OCI-LY3 (cell line): ENCODE data around the gene SRP14.

ENCODE experiments used
- H2AFZ ChIP-seq: fragments of 200-600, 300-600 bp; shearing (Covaris generic); 2 replicates; pipeline ENCODE4 v1.6.0; 2014; ENCODE audit warnings: antibody characterized with exemption, low read depth, low read length
- H3K27ac ChIP-seq: fragments of 200-600, 300-600 bp; sonication (generic); 2 replicates; pipeline ENCODE4 v1.5.1; 2014; ENCODE audit warnings: mild to moderate bottlenecking, low read length, moderate library complexity, mixed read lengths
- H3K27me3 ChIP-seq: fragments of 200-600, 300-600 bp; sonication (generic); 2 replicates; pipeline ENCODE4 v1.6.1; 2014; ENCODE audit warnings: low read depth, low read length, mixed read lengths
- H3K36me3 ChIP-seq: fragments of 200-600, 300-600 bp; sonication (generic); replicated peaks from 2 replicates; pipeline ENCODE3; 2014; ENCODE audit warnings: low read depth, low read length, mixed read lengths
- H3K4me1 ChIP-seq: fragments of 300-600, 200-600 bp; sonication (generic); 2 replicates; pipeline ENCODE4 v1.6.1; 2014; ENCODE audit warnings: low read length, mixed read lengths
- H3K4me2 ChIP-seq: fragments of 200-600, 300-600 bp; sonication (generic); 2 replicates; pipeline ENCODE4 v1.6.1; 2014; ENCODE audit warnings: low read length, mixed read lengths
- H3K4me3 ChIP-seq: fragments of 300-600, 200-600 bp; sonication (generic); 2 replicates; pipeline ENCODE4 v1.5.1; 2014; ENCODE audit warnings: antibody characterized with exemption, mild to moderate bottlenecking, low read length, moderate library complexity
- H3K79me2 ChIP-seq: fragments of 300-600, 200-600 bp; shearing (Covaris generic); 2 replicates; pipeline ENCODE4 v1.6.1; 2014; ENCODE audit warnings: mild to moderate bottlenecking, low read length, mixed read lengths
- H3K9ac ChIP-seq: fragments of 300-600, 200-600 bp; shearing (Covaris generic); 2 replicates; pipeline ENCODE4 v1.6.0; 2014; ENCODE audit warnings: mild to moderate bottlenecking, low read length, moderate library complexity
- H3K9me3 ChIP-seq: fragments of 200-600, 300-600 bp; shearing (Covaris generic); 2 replicates; pipeline ENCODE4 v1.6.1; 2014; ENCODE audit warnings: low read length, mixed read lengths; ENCODE audit not compliant: insufficient read depth
- H4K20me1 ChIP-seq: fragments of 200-600, 300-600 bp; sonication (generic); 2 replicates; pipeline ENCODE4 v1.6.1; 2016; ENCODE audit warnings: low read length, mixed read lengths; ENCODE audit not compliant: insufficient read depth
- EZH2phosphoT487 ChIP-seq: fragments of 200-600 bp; shearing (Covaris generic); IDR thresholded peaks from 2 replicates; pipeline ENCODE4 v1.6.1; 2018; ENCODE audit warnings: antibody characterized with exemption, mixed run types, low read depth
- TF ChIP-seq, protein P1 (sequence below): fragments of 200-600, 300-600 bp; sonication (generic); IDR thresholded peaks from 2 replicates; pipeline ENCODE4 v1.5.1; 2014; ENCODE audit warnings: antibody characterized with exemption, low read length, low read depth

SRP14 gene

DNA sequence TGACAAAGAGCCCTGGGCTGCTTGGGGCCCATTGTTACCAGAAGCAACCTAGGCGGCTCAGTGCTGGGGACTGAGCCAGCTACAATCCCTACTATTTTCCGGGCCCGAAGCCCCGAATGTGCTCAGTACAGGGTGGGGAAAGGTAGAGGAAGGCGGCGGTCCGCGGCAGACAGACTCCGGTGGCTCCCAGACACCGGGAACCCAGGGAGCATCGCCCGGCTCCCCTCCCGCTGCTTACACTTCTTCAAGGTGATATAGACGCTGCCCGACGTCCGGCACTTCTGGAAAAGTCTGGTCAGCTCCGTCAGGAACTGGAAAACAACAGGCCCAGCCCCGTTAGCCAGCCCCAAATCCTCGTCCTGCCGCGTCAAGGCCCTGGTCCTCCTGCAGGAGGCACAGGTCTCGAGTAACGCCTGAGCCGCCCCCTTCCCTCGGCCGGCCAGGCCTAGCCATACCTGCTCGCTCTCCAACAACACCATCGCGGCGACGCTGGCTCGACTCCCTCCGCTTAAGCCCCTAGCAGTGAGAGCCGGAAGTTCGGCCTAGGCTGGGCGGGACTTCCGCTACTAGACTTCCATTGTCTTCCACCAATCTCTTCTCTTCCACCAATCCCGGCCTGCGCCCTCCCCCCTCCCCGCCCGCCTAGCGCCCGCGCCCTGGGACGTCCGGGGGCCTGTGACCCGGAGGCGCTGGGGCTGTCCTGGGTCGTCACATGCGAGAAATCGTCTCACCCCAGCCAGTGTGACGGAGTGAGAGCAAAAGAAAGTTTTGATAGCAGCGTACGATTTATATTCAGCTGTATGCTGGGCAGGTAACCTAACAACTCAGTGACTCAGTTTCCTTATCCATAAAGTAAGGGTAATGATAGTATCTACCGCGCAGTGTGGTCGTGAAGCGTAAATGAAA is at the start of gene SRP14:
Gene SRP14 (minus strand): TSS at position 544 of the 906 bp plus-strand sequence. CDS start 65 bp downstream, at position 479.
- Histone ChIP-seq H2AFZ (peak within 1 kb of the TSS; percentile 85; the same call in 1 of the 2 replicates), H3K36me3 (peaks cover 33% of the 10 kb centered on the region), H3K4me3 (peak within 1 kb of the TSS; percentile 87), H3K4me1 (peaks cover 16% of the 10 kb centered on the region), H3K27me3 (no peaks in the 10 kb centered on the region), H3K27ac (peak within 1 kb of the TSS; percentile 70), H3K9ac (peak within 1 kb of the TSS; percentile 91), H4K20me1 (peaks cover 7% of the 10 kb centered on the region; the same call in 1 of the 2 replicates), H3K9me3 (no peaks in the 10 kb centered on the region), H3K4me2 (peak within 1 kb of the TSS; percentile 98), H3K79me2 (peaks cover 36% of the 10 kb centered on the region)
- TF ChIP-seq, protein P1, sequence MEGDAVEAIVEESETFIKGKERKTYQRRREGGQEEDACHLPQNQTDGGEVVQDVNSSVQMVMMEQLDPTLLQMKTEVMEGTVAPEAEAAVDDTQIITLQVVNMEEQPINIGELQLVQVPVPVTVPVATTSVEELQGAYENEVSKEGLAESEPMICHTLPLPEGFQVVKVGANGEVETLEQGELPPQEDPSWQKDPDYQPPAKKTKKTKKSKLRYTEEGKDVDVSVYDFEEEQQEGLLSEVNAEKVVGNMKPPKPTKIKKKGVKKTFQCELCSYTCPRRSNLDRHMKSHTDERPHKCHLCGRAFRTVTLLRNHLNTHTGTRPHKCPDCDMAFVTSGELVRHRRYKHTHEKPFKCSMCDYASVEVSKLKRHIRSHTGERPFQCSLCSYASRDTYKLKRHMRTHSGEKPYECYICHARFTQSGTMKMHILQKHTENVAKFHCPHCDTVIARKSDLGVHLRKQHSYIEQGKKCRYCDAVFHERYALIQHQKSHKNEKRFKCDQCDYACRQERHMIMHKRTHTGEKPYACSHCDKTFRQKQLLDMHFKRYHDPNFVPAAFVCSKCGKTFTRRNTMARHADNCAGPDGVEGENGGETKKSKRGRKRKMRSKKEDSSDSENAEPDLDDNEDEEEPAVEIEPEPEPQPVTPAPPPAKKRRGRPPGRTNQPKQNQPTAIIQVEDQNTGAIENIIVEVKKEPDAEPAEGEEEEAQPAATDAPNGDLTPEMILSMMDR = no peak

GRCh38 chr15:40087991-40088928 is 49.3 kb upstream of the SRP14 start:
- Histone ChIP-seq H3K4me2 (no peak overlapping the region), H3K4me1 (no peaks in the 10 kb centered on the region), H3K36me3 (peaks cover 45% of the 10 kb centered on the region), H3K9me3 (no peaks in the 10 kb centered on the region), H2AFZ (no peak overlapping the region), H4K20me1 (peaks cover 34% of the 10 kb centered on the region), H3K4me3 (no peak overlapping the region), H3K79me2 (peaks cover 12% of the 10 kb centered on the region), H3K27me3 (no peaks in the 10 kb centered on the region), H3K27ac (peak overlapping the region; percentile 18), H3K9ac (no peak overlapping the region)
- TF ChIP-seq EZH2phosphoT487 = no peak
- TF ChIP-seq, protein P1 = no peak

- H3K36me3 ChIP-seq = peaks cover 35% of the 10 kb centered on the region
- H4K20me1 ChIP-seq = peaks cover 23% of the 10 kb centered on the region
- peaks cover 1% of the 10 kb centered on the region; the same call in 1 of the 2 replicates for H3K79me2 ChIP-seq
- H3K9me3 ChIP-seq = no peaks in the 10 kb centered on the region
- H3K9ac ChIP-seq = no peak overlapping the region
- H2AFZ ChIP-seq = no peak overlapping the region
- peaks cover 9% of the 10 kb centered on the region for H3K4me1 ChIP-seq
- no peak overlapping the region for H3K4me3 ChIP-seq
- no peak overlapping the region for H3K27ac ChIP-seq
- TF ChIP-seq EZH2phosphoT487 = no peak
- TF ChIP-seq, protein P1 = no peak
- no peaks in the 10 kb centered on the region for H3K27me3 ChIP-seq
- H3K4me2 ChIP-seq = no peak overlapping the region
Observed at GRCh38 chr15:40087068-40087810, 48.3 kb upstream of the SRP14 start.
